Fibroblast of villous mesenchyme (primary cell): Measurements from ENCODE around the gene TRIM61. TPM values are rescaled to one million over a fixed set of nuclear protein-coding genes. Genes with fewer than 3 reads are reported as not detected.
"Not testable (repeated sequence)": the region's sequence is repeated elsewhere in the genome, so short reads cannot be mapped to it uniquely, and the experiment has no call there.

Source experiments
- DNase-seq: peaks from one replicate; pipeline ENCODE4 v3.0.0-alpha.2; 2010; ENCODE audit warnings: low read depth
- H3K4me3 ChIP-seq: 2 replicates; pipeline ENCODE4 v1.5.1; 2011; ENCODE audit warnings: low read depth, mild to moderate bottlenecking, low read length
- CTCF ChIP-seq: IDR thresholded peaks from 2 replicates; pipeline ENCODE4 v1.5.1; 2012; ENCODE audit warnings: low read depth, mild to moderate bottlenecking, low read length; ENCODE audit not compliant: insufficient read depth
- total RNA-seq: library from RNA; depleted of rRNA; stranded (reverse); fragments of >200 nt; gene quantifications from 2 replicates; pipeline ENCODE4 v1.2.3, GENCODE V29; 2012

Gene TRIM61
- total RNA-seq, 1 donor, result 1.7 TPM

- DNase-seq, result no peak
- no peak for TF ChIP-seq CTCF
- no peak overlapping the region for H3K4me3 ChIP-seq
Measured at GRCh38 chr4:164989471-164989870, 12.0 kb upstream of the TRIM61 start.

GRCh38 chr4:164971929-164972328 lies 5.5 kb downstream of the TRIM61 start:
- not testable (repeated sequence) for DNase-seq, H3K4me3 ChIP-seq

- H3K4me3 ChIP-seq, result no peak overlapping the region
- DNase-seq, result peak; percentile 6
Measured at GRCh38 chr4:164959896-164960295, 17.6 kb downstream of the TRIM61 start.

GRCh38 chr4:164959421-164959820 lies 18.0 kb downstream of the TRIM61 start:
- not testable (repeated sequence) for H3K4me3 ChIP-seq
- peak; percentile 37 for DNase-seq

More at GRCh38 chr4:164959896-164960295, 17.6 kb downstream of the TRIM61 start:
- TF ChIP-seq CTCF, result no peak

GRCh38 chr4:164956766-164957643 lies 20.5 kb downstream of the TRIM61 start:
- peak overlapping the region; percentile 79 for H3K4me3 ChIP-seq
- TF ChIP-seq CTCF, result no peak
- peak; percentile 63 for DNase-seq

GRCh38 chr4:164955107-164955805 lies 22.2 kb downstream of the TRIM61 start:
- no peak for DNase-seq
- no peak overlapping the region for H3K4me3 ChIP-seq
- TF ChIP-seq CTCF, result no peak

GRCh38 chr4:164952551-164952950 lies 24.9 kb downstream of the TRIM61 start:
- DNase-seq, result no peak
- no peak for TF ChIP-seq CTCF
- H3K4me3 ChIP-seq, result no peak overlapping the region
